ENCODE measurements around the gene ANKRD17. TPM values are rescaled to one million over a fixed set of nuclear protein-coding genes. Genes with fewer than 3 reads are reported as not detected.

The ANKRD17 gene
- total RNA-seq, 1 experiment from 2014 or later: 65.7 TPM

DNA sequence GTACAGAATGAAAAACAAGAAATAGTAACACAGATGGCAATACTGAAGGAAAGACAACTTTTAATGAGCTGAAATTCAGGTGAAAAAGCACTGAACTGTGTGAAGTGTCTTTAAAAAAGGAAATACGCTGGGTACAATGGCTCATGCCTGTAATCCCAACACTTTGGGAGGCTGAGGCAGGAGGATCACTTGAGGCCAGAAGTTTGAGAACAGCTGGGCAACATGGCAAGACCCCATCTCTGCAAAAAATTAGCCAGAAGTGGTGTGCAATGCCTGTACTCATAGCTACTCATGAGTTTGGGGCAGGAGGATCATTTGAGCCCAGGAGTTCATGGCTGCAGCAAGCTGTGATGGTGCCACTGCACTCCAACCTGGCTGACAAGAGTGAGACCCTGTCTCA, 129.3 kb downstream of the ANKRD17 start:
- peaks cover 83% of the 10 kb centered on the region for H3K36me3 Mint-ChIP-seq (ENCODE audit: insufficient read depth, unreplicated experiment)
- ChIA-PET POLR2A (interaction anchor here (0.9 to 2.3 kb wide), 2 partner anchors 9 to 128 kb away, joined by 3 to 11 read pairs; no protein-coding TSS in a partner anchor), CTCF (interaction anchor here (0.5 to 4.6 kb wide), 5 partner anchors 11 to 127 kb away, joined by 3 to 26 read pairs (median 6); no protein-coding TSS in a partner anchor)
- TF ChIP-seq, protein P1, sequence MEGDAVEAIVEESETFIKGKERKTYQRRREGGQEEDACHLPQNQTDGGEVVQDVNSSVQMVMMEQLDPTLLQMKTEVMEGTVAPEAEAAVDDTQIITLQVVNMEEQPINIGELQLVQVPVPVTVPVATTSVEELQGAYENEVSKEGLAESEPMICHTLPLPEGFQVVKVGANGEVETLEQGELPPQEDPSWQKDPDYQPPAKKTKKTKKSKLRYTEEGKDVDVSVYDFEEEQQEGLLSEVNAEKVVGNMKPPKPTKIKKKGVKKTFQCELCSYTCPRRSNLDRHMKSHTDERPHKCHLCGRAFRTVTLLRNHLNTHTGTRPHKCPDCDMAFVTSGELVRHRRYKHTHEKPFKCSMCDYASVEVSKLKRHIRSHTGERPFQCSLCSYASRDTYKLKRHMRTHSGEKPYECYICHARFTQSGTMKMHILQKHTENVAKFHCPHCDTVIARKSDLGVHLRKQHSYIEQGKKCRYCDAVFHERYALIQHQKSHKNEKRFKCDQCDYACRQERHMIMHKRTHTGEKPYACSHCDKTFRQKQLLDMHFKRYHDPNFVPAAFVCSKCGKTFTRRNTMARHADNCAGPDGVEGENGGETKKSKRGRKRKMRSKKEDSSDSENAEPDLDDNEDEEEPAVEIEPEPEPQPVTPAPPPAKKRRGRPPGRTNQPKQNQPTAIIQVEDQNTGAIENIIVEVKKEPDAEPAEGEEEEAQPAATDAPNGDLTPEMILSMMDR (IDR thresholded peaks at IDR 0.05; ENCODE audit: unreplicated experiment): no peak
- H3K4me3 Mint-ChIP-seq (ENCODE audit: unreplicated experiment): no peak overlapping the region
- DNase-seq (ENCODE audit: unreplicated experiment): no peak
- no peaks in the 10 kb centered on the region for H3K27me3 Mint-ChIP-seq (ENCODE audit: insufficient read depth, unreplicated experiment)
- H3K4me1 Mint-ChIP-seq (ENCODE audit: insufficient read depth, unreplicated experiment): no peaks in the 10 kb centered on the region
- no TSS peak for BruUV-seq (replicated peaks)
- H3K27ac Mint-ChIP-seq (ENCODE audit: low read depth, unreplicated experiment): no peak overlapping the region
- intact Hi-C loops (cut with micrococcal nuclease): no loop called here
- no peaks in the 10 kb centered on the region for H3K9me3 Mint-ChIP-seq (ENCODE audit: unreplicated experiment)

DNA sequence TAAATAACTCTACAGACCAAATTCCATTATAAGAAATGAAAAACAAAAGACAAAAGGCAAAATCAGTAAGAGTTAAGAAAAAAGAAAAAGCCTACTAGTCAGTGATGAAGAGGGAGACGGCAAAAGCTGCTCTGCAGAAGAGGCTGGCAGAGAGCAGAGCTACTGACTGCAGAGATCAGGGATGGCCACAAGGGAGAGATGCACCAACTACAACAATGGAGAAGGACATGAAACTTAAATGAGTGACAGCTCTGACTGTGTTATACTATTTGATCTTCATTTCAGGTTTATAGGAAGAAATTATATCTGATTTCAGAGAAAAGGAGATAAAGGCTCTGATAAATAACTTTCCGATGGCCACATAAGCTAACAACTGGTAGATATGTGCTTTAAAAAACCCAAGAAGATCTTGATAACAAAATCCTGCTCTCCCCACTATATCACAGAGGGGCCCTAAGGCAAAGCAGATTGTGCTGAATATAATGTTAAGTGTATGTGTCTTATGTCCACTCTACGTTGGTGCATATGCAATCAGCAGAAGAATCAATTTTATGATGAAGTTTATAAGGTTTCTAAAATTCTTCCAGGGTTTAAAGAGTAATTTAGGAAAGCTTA, 130.7 kb downstream of the ANKRD17 start:
- POLR2A ChIA-PET: interaction anchor here (0.6 to 2.3 kb wide), 4 partner anchors 38 to 129 kb away, joined by 3 to 11 read pairs (median 4); no protein-coding TSS in a partner anchor
- DNase-seq (ENCODE audit: unreplicated experiment): peak; percentile 22
- TF ChIP-seq, protein P1 (IDR thresholded peaks at IDR 0.05; ENCODE audit: unreplicated experiment): no peak

GRCh38 chr4:73109493-73109892, 149.1 kb downstream of the ANKRD17 start:
- peaks cover 6% of the 10 kb centered on the region for H3K4me1 Mint-ChIP-seq (ENCODE audit: insufficient read depth, unreplicated experiment)
- H3K27ac Mint-ChIP-seq (ENCODE audit: low read depth, unreplicated experiment): no peak overlapping the region
- TF ChIP-seq, protein P1 (IDR thresholded peaks at IDR 0.05; ENCODE audit: unreplicated experiment): no peak
- H3K36me3 Mint-ChIP-seq (ENCODE audit: insufficient read depth, unreplicated experiment): peaks cover 29% of the 10 kb centered on the region
- no peaks in the 10 kb centered on the region for H3K27me3 Mint-ChIP-seq (ENCODE audit: insufficient read depth, unreplicated experiment)
- intact Hi-C loops (cut with micrococcal nuclease): no loop called here
- POLR2A ChIA-PET: interaction anchor here (1.5 kb wide), 1 partner anchor 149 kb away, joined by 3 read pairs; the partner anchor contains the start of gene ANKRD17
- H3K9me3 Mint-ChIP-seq (ENCODE audit: unreplicated experiment): no peaks in the 10 kb centered on the region
- no peak overlapping the region for H3K4me3 Mint-ChIP-seq (ENCODE audit: unreplicated experiment)
- CTCF ChIA-PET: no interaction called here
- BruUV-seq (replicated peaks): no TSS peak
- DNase-seq (ENCODE audit: unreplicated experiment): no peak

More for the DNA sequence above, 130.7 kb downstream of the ANKRD17 start:
- peaks cover 83% of the 10 kb centered on the region for H3K36me3 Mint-ChIP-seq (ENCODE audit: insufficient read depth, unreplicated experiment)
- H3K9me3 Mint-ChIP-seq (ENCODE audit: unreplicated experiment): no peaks in the 10 kb centered on the region
- no peak overlapping the region for H3K27ac Mint-ChIP-seq (ENCODE audit: low read depth, unreplicated experiment)
- CTCF ChIA-PET: interaction anchor here (0.5 to 4.6 kb wide), 8 partner anchors 10 to 129 kb away, joined by 3 to 26 read pairs (median 4); no protein-coding TSS in a partner anchor
- intact Hi-C loops (cut with micrococcal nuclease): loop anchor here (1.0 kb wide), 1 partner anchor 129 kb away; no protein-coding TSS in a partner anchor
- H3K4me1 Mint-ChIP-seq (ENCODE audit: insufficient read depth, unreplicated experiment): no peaks in the 10 kb centered on the region
- H3K4me3 Mint-ChIP-seq (ENCODE audit: unreplicated experiment): no peak overlapping the region
- BruUV-seq (replicated peaks): no TSS peak
- H3K27me3 Mint-ChIP-seq (ENCODE audit: insufficient read depth, unreplicated experiment): no peaks in the 10 kb centered on the region

DNA sequence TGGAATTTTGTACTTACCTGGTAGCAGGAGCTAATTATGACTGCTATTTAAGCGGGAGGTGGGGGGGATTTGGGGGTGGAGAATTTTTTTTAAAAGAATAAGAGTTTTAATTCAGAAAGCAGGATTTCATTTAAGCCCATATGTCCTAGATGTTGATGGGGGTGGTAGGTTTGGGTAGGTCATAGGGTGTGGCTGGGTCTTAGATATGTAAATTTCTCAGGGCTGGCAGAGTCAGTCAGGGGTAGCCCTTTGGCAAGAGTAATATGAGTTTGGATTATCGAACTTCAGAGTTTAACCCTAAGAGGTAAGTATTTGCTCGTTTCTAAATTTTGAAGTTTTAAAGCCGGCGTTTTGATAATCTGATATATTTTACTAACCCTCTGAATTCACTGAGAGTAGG, 153.9 kb downstream of the ANKRD17 start:
- Mint-ChIP-seq H3K4me3 (ENCODE audit: unreplicated experiment) (no peak overlapping the region), H3K27ac (ENCODE audit: low read depth, unreplicated experiment) (no peak overlapping the region), H3K4me1 (ENCODE audit: insufficient read depth, unreplicated experiment) (peaks cover 6% of the 10 kb centered on the region), H3K36me3 (ENCODE audit: insufficient read depth, unreplicated experiment) (peaks cover 46% of the 10 kb centered on the region), H3K27me3 (ENCODE audit: insufficient read depth, unreplicated experiment) (no peaks in the 10 kb centered on the region), H3K9me3 (ENCODE audit: unreplicated experiment) (no peaks in the 10 kb centered on the region)
- no TSS peak for BruUV-seq (replicated peaks)
- ChIA-PET POLR2A (interaction anchor here (0.8 to 1.3 kb wide), 3 partner anchors 9 to 152 kb away, joined by 3 to 5 read pairs (median 4); no protein-coding TSS in a partner anchor), CTCF (interaction anchor here (0.6 to 1.4 kb wide), 4 partner anchors 9 to 69 kb away, joined by 3 to 6 read pairs (median 4); no protein-coding TSS in a partner anchor)
- intact Hi-C loops (cut with micrococcal nuclease): no loop called here
- DNase-seq (ENCODE audit: unreplicated experiment): no peak
- TF ChIP-seq, protein P1 (IDR thresholded peaks at IDR 0.05; ENCODE audit: unreplicated experiment): no peak
